ENCODE measurements around the gene KRT75. TPM values are rescaled to one million over a fixed set of nuclear protein-coding genes. Genes with fewer than 3 reads are reported as not detected.

KRT75 gene
- total RNA-seq, 6 experiments from 2014 or later = not detected

- Histone ChIP-seq H3K4me1 (no peaks in the 10 kb centered on the region), H3K4me3 (no peak overlapping the region), H3K9me3 (no peaks in the 10 kb centered on the region), H3K36me3 (no peaks in the 10 kb centered on the region), H3K27me3 (no peaks in the 10 kb centered on the region), H3K27ac (no peak overlapping the region)
- DNase-seq (no peak), ATAC-seq (no peak)
- WGBS (ENCODE audit: insufficient coverage, low coverage, low lambda C conversion rate, missing lambda C conversion rate) = no CpG with 5 or more reads among the region's 4 CpGs
- TF ChIP-seq, protein P1, sequence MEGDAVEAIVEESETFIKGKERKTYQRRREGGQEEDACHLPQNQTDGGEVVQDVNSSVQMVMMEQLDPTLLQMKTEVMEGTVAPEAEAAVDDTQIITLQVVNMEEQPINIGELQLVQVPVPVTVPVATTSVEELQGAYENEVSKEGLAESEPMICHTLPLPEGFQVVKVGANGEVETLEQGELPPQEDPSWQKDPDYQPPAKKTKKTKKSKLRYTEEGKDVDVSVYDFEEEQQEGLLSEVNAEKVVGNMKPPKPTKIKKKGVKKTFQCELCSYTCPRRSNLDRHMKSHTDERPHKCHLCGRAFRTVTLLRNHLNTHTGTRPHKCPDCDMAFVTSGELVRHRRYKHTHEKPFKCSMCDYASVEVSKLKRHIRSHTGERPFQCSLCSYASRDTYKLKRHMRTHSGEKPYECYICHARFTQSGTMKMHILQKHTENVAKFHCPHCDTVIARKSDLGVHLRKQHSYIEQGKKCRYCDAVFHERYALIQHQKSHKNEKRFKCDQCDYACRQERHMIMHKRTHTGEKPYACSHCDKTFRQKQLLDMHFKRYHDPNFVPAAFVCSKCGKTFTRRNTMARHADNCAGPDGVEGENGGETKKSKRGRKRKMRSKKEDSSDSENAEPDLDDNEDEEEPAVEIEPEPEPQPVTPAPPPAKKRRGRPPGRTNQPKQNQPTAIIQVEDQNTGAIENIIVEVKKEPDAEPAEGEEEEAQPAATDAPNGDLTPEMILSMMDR (IDR thresholded peaks at IDR 0.05) = no peak
- TF ChIP-seq POLR2A (IDR thresholded peaks at IDR 0.05) = no peak
- intact Hi-C loops (cut with DNase I) = no loop called here
Observed at GRCh38 chr12:52418576-52419110, 15.5 kb downstream of the KRT75 start.

DNA sequence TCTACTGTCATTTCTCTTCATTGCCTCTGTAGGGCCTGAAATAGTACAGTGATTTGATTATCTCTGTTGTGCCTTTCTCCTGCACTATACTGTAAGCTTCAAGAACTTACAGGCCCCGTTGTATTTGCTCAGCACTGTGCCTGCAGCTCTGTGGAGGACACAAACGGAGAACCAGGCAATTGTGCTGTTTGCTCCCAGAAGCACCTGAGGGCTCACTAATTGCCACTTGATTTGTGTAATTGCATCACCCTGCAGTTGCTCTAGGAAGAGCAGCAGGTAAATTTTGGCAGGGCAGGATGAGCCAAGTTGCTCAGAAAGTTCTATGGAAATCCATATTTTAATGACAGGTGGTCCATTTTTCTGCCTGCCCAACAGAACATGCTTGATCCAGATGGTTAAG, 16.4 kb downstream of the KRT75 start:
- DNase-seq (no peak), ATAC-seq (no peak)
- TF ChIP-seq, protein P1 (IDR thresholded peaks at IDR 0.05) = no peak
- no peak for TF ChIP-seq POLR2A (IDR thresholded peaks at IDR 0.05)
- Histone ChIP-seq H3K4me3 (no peak overlapping the region), H3K36me3 (no peaks in the 10 kb centered on the region), H3K27me3 (no peaks in the 10 kb centered on the region), H3K27ac (no peak overlapping the region), H3K4me1 (no peaks in the 10 kb centered on the region), H3K9me3 (no peaks in the 10 kb centered on the region)
- whole genome bisulfite sequencing (ENCODE audit: insufficient coverage, low coverage, low lambda C conversion rate, missing lambda C conversion rate) = 76% methylated on average over 2 of the region's 2 CpGs
- intact Hi-C loops (cut with DNase I) = no loop called here

GRCh38 chr12:52416795-52417194, 17.4 kb downstream of the KRT75 start:
- WGBS (ENCODE audit: insufficient coverage, low coverage, low lambda C conversion rate, missing lambda C conversion rate) = 83% methylated on average over 1 of the region's 1 CpG
- H3K27me3 ChIP-seq = no peaks in the 10 kb centered on the region
- H3K4me3 ChIP-seq = no peak overlapping the region
- no peaks in the 10 kb centered on the region for H3K9me3 ChIP-seq
- no peak for ATAC-seq
- no peaks in the 10 kb centered on the region for H3K4me1 ChIP-seq
- no peak for DNase-seq
- TF ChIP-seq POLR2A (IDR thresholded peaks at IDR 0.05) = no peak
- TF ChIP-seq, protein P1 (IDR thresholded peaks at IDR 0.05) = no peak
- intact Hi-C loops (cut with DNase I) = no loop called here
- no peak overlapping the region for H3K27ac ChIP-seq
- no peaks in the 10 kb centered on the region for H3K36me3 ChIP-seq

DNA sequence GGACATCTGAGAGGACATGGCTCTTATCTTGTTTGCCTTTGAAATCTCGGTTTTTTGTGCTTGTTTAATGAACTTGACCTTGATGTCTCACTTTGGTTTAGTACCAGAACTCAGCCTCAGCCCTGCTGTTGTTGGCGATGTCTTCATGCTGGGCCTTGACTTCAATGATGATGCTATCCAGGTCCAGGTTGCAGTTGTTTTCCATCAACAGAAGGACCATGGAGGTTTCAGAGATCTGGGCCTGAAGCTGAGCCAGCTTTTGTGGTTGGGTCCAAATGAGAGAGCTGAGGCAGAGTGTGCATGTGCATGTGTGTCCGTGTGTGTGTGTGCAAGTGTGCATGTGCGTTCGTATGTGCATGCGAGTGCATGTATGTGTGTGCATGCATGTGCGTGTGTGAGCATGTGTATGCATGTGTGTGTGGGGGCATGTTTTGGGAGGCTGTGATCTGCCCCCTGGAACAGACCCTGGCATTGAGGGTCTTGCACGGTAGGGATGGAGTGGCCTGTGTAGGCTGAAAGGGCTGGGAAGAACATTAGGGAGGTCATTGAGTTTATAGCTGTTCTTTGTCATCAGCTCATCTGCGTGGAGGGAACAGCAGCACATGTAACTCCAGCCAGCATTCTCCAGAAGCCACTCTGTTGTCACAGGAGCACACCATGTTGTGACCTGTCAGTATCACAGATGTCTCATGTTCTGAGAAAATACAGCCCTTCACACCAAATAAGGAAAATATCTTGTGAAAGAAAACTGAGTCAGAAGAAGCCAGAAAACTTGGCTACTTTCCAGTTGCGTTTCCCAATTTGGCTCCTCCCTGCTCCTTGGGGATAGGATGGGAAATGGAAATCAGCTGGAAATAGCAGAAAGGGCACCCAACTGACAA, 18.1 kb downstream of the KRT75 start:
- Histone ChIP-seq H3K27me3 (no peaks in the 10 kb centered on the region), H3K27ac (no peak overlapping the region), H3K9me3 (no peaks in the 10 kb centered on the region), H3K4me1 (no peaks in the 10 kb centered on the region), H3K4me3 (no peak overlapping the region), H3K36me3 (no peaks in the 10 kb centered on the region)
- no peak for TF ChIP-seq POLR2A (IDR thresholded peaks at IDR 0.05)
- TF ChIP-seq, protein P1 (IDR thresholded peaks at IDR 0.05) = no peak
- ATAC-seq (peak in 3 of 4 donors; percentile 14 to 41 (median 18)), DNase-seq (no peak)
- 63% methylated on average over 9 of the region's 10 CpGs for WGBS (ENCODE audit: insufficient coverage, low coverage, low lambda C conversion rate, missing lambda C conversion rate)
- intact Hi-C loops (cut with DNase I) = no loop called here

Data from right lobe of liver (tissue), 6 donors.